PC-9 (cell line): ENCODE data around the gene ASTL.

Experiments used
- EZH2 ChIP-seq: fragments of 200-600 bp; sonication (generic); IDR thresholded peaks from 2 replicates; pipeline ENCODE4 v1.8.0; 2017; ENCODE audit warnings: antibody characterized with exemption, low read depth
- TF ChIP-seq, protein P1 (sequence below): fragments of 200-600 bp; sonication (generic); conservative IDR thresholded peaks from 2 replicates; pipeline ENCODE4 v1.6.1; 2017; ENCODE audit warnings: mixed run types, antibody characterized with exemption, mild to moderate bottlenecking, moderate library complexity

DNA sequence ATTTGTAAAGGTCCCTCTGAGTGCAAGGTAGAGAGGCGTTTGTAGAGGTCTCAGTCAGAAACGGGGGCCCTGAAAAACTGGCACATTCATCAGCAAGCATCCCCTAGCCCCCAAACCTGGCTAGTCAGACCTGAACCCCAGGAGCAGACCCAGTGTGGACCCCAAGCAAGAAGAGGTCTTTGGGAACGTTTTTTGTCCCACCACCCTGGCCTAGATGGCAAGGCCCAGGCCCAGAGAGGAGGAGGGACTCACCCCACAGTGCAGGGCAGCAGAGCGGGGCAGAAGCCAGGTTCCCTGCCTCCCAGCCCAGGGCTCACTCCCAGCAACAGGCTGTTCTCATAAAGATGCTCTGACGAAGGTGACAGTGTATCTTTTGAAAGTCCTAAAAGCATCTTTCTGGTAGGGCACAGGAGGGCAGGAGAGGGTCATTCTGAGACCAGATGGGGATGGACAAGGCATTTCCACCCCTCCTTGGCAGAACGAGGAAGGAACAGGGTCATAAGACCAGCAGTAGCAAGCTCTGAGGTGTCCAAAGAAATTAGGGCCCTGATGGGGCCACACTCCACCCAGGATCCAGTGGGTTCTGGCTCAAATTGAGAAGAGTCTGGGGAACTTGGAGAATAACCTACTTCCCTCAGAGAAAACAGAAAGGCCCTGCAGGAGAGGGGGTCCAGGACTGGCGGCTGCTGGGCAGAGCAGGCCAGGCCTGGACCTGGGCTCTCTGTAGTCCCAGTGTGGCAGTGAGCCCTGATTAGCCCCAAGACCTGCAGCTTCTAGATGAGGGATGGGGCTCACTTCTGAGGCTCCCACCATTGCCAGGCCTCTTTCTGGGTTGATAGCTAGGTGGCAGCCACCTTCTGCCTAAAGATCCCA lies 40.1 kb downstream of the ASTL start:
- TF ChIP-seq, protein P1, sequence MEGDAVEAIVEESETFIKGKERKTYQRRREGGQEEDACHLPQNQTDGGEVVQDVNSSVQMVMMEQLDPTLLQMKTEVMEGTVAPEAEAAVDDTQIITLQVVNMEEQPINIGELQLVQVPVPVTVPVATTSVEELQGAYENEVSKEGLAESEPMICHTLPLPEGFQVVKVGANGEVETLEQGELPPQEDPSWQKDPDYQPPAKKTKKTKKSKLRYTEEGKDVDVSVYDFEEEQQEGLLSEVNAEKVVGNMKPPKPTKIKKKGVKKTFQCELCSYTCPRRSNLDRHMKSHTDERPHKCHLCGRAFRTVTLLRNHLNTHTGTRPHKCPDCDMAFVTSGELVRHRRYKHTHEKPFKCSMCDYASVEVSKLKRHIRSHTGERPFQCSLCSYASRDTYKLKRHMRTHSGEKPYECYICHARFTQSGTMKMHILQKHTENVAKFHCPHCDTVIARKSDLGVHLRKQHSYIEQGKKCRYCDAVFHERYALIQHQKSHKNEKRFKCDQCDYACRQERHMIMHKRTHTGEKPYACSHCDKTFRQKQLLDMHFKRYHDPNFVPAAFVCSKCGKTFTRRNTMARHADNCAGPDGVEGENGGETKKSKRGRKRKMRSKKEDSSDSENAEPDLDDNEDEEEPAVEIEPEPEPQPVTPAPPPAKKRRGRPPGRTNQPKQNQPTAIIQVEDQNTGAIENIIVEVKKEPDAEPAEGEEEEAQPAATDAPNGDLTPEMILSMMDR = no peak
- no peak for TF ChIP-seq EZH2
